Measurements from ENCODE around the gene FAM89B.

FAM89B gene

DNA sequence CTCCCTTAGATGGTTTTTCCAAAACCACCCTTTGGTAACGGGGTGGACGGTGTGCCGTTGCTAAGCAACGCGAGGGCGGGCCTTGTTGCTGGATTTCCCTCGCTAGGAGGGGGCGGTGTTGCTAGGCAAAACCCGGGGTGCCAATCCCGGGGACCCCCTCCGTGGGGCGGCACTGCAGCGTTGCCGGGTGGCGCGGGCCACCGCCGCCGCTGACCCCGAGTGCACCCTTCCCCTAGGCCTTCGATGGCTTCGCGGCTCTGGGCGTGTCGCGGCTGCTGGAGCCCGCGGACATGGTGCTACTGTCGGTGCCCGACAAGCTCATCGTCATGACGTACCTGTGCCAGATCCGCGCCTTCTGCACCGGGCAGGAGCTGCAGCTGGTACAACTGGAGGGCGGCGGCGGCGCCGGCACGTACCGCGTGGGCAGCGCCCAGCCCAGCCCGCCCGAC, 12.4 kb downstream of the FAM89B start:
- Histone ChIP-seq H3K4me1 (peaks cover 0 to 40% (median 36%) of the 10 kb centered on the region in 4 donors), H3K27ac (peak overlapping the region; percentile 11 to 31), H3K27me3 (no peaks in the 10 kb centered on the region), H3K4me3 (no peak overlapping the region), H3K9me3 (no peaks in the 10 kb centered on the region), H3K36me3 (peaks cover 55 to 78% (median 65%) of the 10 kb centered on the region in 3 donors)
- intact Hi-C loops (cut with DNase I; ENCODE audit: low total_unique reads) = loop anchor here (5.0 kb wide), 1 partner anchor 42 kb away; no protein-coding TSS in a partner anchor
- TF ChIP-seq CTCF (IDR thresholded peaks at IDR 0.05) = no peak
- DNase-seq = no peak

- Histone ChIP-seq H3K4me3 (no peak overlapping the region), H3K36me3 (peaks cover 55 to 78% (median 65%) of the 10 kb centered on the region in 3 donors), H3K27ac (peak overlapping the region; percentile 68 to 74), H3K27me3 (no peaks in the 10 kb centered on the region), H3K9me3 (no peaks in the 10 kb centered on the region), H3K4me1 (peaks cover 0 to 40% (median 35%) of the 10 kb centered on the region in 4 donors)
- no peak for TF ChIP-seq CTCF (IDR thresholded peaks at IDR 0.05)
- intact Hi-C loops (cut with DNase I; ENCODE audit: low total_unique reads) = loop anchor here (5.0 kb wide), 1 partner anchor 43 kb away; no protein-coding TSS in a partner anchor
- no peak for DNase-seq
These were observed 13.3 kb downstream of the FAM89B start for GRCh38 chr11:65585396-65586246.

DNA sequence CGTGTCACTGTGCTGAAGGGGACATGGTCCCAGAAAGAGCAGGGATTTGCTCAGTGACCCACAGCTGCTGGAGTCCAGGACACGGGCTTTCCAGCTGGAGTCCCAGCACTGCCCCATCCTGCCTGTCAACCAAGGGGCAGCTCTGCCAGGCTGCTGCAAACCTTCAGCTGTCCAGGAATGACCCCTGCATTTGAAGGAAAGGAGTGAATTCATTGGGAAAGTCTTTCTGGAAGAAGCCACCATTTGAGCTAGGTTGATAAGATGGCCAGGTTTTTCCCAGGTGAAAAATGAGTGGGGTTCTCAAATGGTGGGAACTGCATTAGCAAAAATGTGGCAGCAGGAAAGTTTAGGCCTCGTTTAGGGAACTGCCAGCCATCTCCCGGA, 13.9 kb downstream of the FAM89B start:
- Histone ChIP-seq H3K36me3 (peaks cover 55 to 78% (median 65%) of the 10 kb centered on the region in 3 donors), H3K4me1 (peaks cover 0 to 40% (median 35%) of the 10 kb centered on the region in 4 donors)
- intact Hi-C loops (cut with DNase I; ENCODE audit: low total_unique reads) = loop anchor here (5.0 kb wide), 1 partner anchor 44 kb away; no protein-coding TSS in a partner anchor

DNA sequence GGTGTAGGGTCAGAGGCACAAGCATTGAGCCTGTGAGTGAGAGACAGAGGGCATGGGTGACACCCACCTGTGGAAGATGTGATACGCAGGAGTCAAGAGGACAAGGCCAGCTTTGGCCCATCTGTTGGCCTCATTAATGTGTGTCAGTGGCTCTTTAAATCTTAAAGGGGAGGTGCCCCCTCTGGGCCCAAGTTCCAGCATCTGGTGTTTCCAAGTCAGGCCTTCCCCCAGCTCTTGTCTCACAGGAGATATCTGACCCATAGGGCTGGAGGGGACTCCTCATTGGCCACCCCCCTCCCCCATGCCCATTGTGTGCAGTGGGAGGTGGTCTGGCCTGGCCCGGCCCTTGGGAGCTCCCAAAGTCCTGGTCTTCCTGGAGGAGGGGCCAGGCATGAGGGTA, 14.3 kb downstream of the FAM89B start:
- Histone ChIP-seq H3K27me3 (no peaks in the 10 kb centered on the region), H3K4me3 (peak overlapping the region in 1 of 2 donors; percentile 15), H3K27ac (peak overlapping the region; percentile 68 to 74), H3K36me3 (peaks cover 55 to 78% (median 65%) of the 10 kb centered on the region in 3 donors), H3K4me1 (peaks cover 0 to 40% (median 35%) of the 10 kb centered on the region in 4 donors), H3K9me3 (no peaks in the 10 kb centered on the region)
- DNase-seq = no peak
- no peak for TF ChIP-seq CTCF (IDR thresholded peaks at IDR 0.05)
- intact Hi-C loops (cut with DNase I; ENCODE audit: low total_unique reads) = loop anchor here (5.0 kb wide), 1 partner anchor 44 kb away; no protein-coding TSS in a partner anchor

More for the DNA sequence above, 13.9 kb downstream of the FAM89B start:
- H3K27ac ChIP-seq = peak overlapping the region; percentile 68 to 74
- no peaks in the 10 kb centered on the region for H3K9me3 ChIP-seq
- peak overlapping the region in 1 of 2 donors; percentile 15 for H3K4me3 ChIP-seq
- DNase-seq = no peak
- no peak for TF ChIP-seq CTCF (IDR thresholded peaks at IDR 0.05)
- H3K27me3 ChIP-seq = no peaks in the 10 kb centered on the region

- DNase-seq = peak; percentile 60 to 87
- intact Hi-C loops (cut with DNase I; ENCODE audit: low total_unique reads) = loop anchor here (5.0 kb wide), 1 partner anchor 46 kb away; no protein-coding TSS in a partner anchor
- H3K36me3 ChIP-seq = peaks cover 53 to 80% (median 69%) of the 10 kb centered on the region in 3 donors
- peak overlapping the region; percentile 68 to 74 for H3K27ac ChIP-seq
- peak; percentile 21 to 44 for TF ChIP-seq CTCF (IDR thresholded peaks at IDR 0.05)
- H3K9me3 ChIP-seq = no peaks in the 10 kb centered on the region
- H3K4me3 ChIP-seq = no peak overlapping the region
- H3K4me1 ChIP-seq = peaks cover 0 to 47% (median 40%) of the 10 kb centered on the region in 4 donors
- H3K27me3 ChIP-seq = no peaks in the 10 kb centered on the region
These were observed 16.1 kb downstream of the FAM89B start for GRCh38 chr11:65588199-65589054.
